CD14-positive monocyte (primary cell): ENCODE results near the gene ACACA. TPM values are rescaled to one million over a fixed set of nuclear protein-coding genes. Genes with fewer than 3 reads are reported as not detected.

ENCODE experiments used
- DNase-seq, 3 donors: peaks; one replicate each; pipeline ENCODE4 v3.0.0-alpha.2; 2011 to 2022
- H2AFZ ChIP-seq: 2 replicates; pipeline ENCODE4 v1.6.0; 2012; ENCODE audit warnings: mild to moderate bottlenecking, low read depth, low read length, inconsistent platforms; ENCODE audit not compliant: insufficient read depth, poor library complexity, severe bottlenecking
- H3K27ac ChIP-seq, 2 donors: 1 replicate in 1 of 2; 2 replicates in 1 of 2; pipeline ENCODE4 v1.5.1; 2012 to 2013; ENCODE audit warnings: low read length in 2 of 2, control low read depth in 1 of 2, inconsistent platforms in 1 of 2, low read depth in 1 of 2, mild to moderate bottlenecking in 1 of 2
- H3K27me3 ChIP-seq, 2 donors: one replicate each; pipeline versions ENCODE4 v1.6.0 to v1.6.1; 2011 to 2013; ENCODE audit warnings: low read length in 2 of 2; ENCODE audit not compliant: control insufficient read depth in 2 of 2, insufficient read depth in 2 of 2
- H3K36me3 ChIP-seq, 2 donors: replicated peaks in 1 of 2; 1 replicate in 1 of 2; 2 replicates in 1 of 2; pipeline versions ENCODE4 v1.5.1 to v1.6.1; 2012 to 2013; ENCODE audit warnings: low read length in 2 of 2, control low read depth in 1 of 2, inconsistent platforms in 1 of 2, mild to moderate bottlenecking in 1 of 2; ENCODE audit not compliant: insufficient read depth in 2 of 2, control insufficient read depth in 1 of 2
- H3K4me1 ChIP-seq, 2 donors: 1 replicate in 1 of 2; 2 replicates in 1 of 2; pipeline versions ENCODE4 v1.5.1 to v1.6.1; 2012 to 2013; ENCODE audit warnings: low read length in 2 of 2, control low read depth in 1 of 2, inconsistent platforms in 1 of 2, mild to moderate bottlenecking in 1 of 2, moderate library complexity in 1 of 2; ENCODE audit not compliant: insufficient read depth in 2 of 2, control insufficient read depth in 1 of 2
- H3K4me2 ChIP-seq: replicated peaks from 2 replicates; pipeline ENCODE3; 2012; ENCODE audit warnings: low read length, moderate library complexity, mild to moderate bottlenecking; ENCODE audit not compliant: poor library complexity, severe bottlenecking; ENCODE audit errors: extremely low read depth
- H3K4me3 ChIP-seq, 3 experiments: fragments of 200-600 bp in 1 of 3; sonication (generic) in 1 of 3; replicated peaks in 1 of 3; 1 replicate in 2 of 3; 2 replicates in 1 of 3; pipeline ENCODE4 v1.5.1; 2011 to 2013; ENCODE audit warnings: low read length in 3 of 3, mild to moderate bottlenecking in 3 of 3, control low read depth in 2 of 3, low read depth in 2 of 3, inconsistent platforms in 1 of 3, moderate library complexity in 1 of 3
- H3K79me2 ChIP-seq: 2 replicates; pipeline ENCODE4 v1.6.0; 2012; ENCODE audit warnings: mild to moderate bottlenecking, control low read depth, inconsistent platforms, low read length, moderate library complexity; ENCODE audit not compliant: insufficient read depth
- H3K9ac ChIP-seq: 2 replicates; pipeline ENCODE4 v1.6.0; 2017; ENCODE audit warnings: low read length, mild to moderate bottlenecking; ENCODE audit not compliant: insufficient read depth, poor library complexity, severe bottlenecking
- H3K9me3 ChIP-seq, 2 donors: replicated peaks in 1 of 2; 1 replicate in 1 of 2; 2 replicates in 1 of 2; pipeline versions ENCODE4 v1.5.1 to v1.6.1; 2012 to 2013; ENCODE audit warnings: low read length in 2 of 2, control low read depth in 1 of 2; ENCODE audit not compliant: control insufficient read depth in 1 of 2, insufficient read depth in 1 of 2
- H4K20me1 ChIP-seq: 2 replicates; pipeline ENCODE4 v1.6.0; 2012; ENCODE audit warnings: mild to moderate bottlenecking, low read length, control low read depth, moderate library complexity; ENCODE audit not compliant: insufficient read depth
- H3K27ac Mint-ChIP-seq, 7 donors: one replicate each; pipeline ENCODE4 v1.8.0; 2020; ENCODE audit warnings: mild to moderate bottlenecking in 7 of 7, mixed read lengths in 7 of 7, moderate library complexity in 6 of 7, inconsistent platforms in 2 of 7
- H3K27me3 Mint-ChIP-seq, 3 donors: one replicate each; pipeline ENCODE4 v1.8.0; 2021 to 2022; ENCODE audit warnings: low read depth in 3 of 3, mild to moderate bottlenecking in 3 of 3, mixed read lengths in 3 of 3, moderate library complexity in 3 of 3, inconsistent platforms in 1 of 3
- H3K36me3 Mint-ChIP-seq, 2 donors: one replicate each; pipeline ENCODE4 v1.8.0; 2020; ENCODE audit warnings: mixed read lengths in 2 of 2, inconsistent platforms in 1 of 2, mild to moderate bottlenecking in 1 of 2
- H3K4me1 Mint-ChIP-seq: one replicate; pipeline ENCODE4 v1.8.0; 2020; ENCODE audit warnings: mild to moderate bottlenecking, mixed read lengths
- H3K4me3 Mint-ChIP-seq, 2 donors: one replicate each; pipeline ENCODE4 v1.8.0; 2020; ENCODE audit warnings: mild to moderate bottlenecking in 2 of 2, mixed read lengths in 2 of 2, moderate library complexity in 1 of 2
- H3K9me3 Mint-ChIP-seq, 7 donors: one replicate each; pipeline ENCODE4 v1.8.0; 2020 to 2022; ENCODE audit warnings: mixed read lengths in 7 of 7, mild to moderate bottlenecking in 6 of 7, moderate library complexity in 6 of 7, inconsistent platforms in 2 of 7
- CTCF ChIP-seq: fragments of 200-600 bp; IDR thresholded peaks from one replicate; pipeline ENCODE4 v1.8.0; 2022; ENCODE audit warnings: antibody characterized with exemption, mild to moderate bottlenecking
- WGBS: methylation state at CpG from one replicate; pipeline ENCODE4 v1.1.5; 2013; ENCODE audit warnings: missing lambda C conversion rate; ENCODE audit not compliant: insufficient coverage; 5-methylcytosine and 5-hydroxymethylcytosine counted together
- intact Hi-C, 2 donors: fragments of 100-400 bp; cut with micrococcal nuclease; formaldehyde crosslinking; loops; one replicate each; pipeline versions ENCODE4 v1.15.0 to v1.15.1; 2023
- polyA plus RNA-seq, 3 donors: library from polyadenylated mRNA; depleted of rRNA in 1 of 3; unstranded in 2 of 3; stranded (reverse) in 1 of 3; fragments of 300-500 nt in 2 of 3; fragments of >200 nt in 1 of 3; fragmentation: Illumina TruSeq in 2 of 3; gene quantifications; 1 replicate in 2 of 3; 2 replicates in 1 of 3; pipeline ENCODE4 v1.2.3, GENCODE V29; 2012 to 2021

The ACACA gene
- polyA plus RNA-seq, 3 donors: 3.5 to 4.6 (median 3.8) TPM

DNA sequence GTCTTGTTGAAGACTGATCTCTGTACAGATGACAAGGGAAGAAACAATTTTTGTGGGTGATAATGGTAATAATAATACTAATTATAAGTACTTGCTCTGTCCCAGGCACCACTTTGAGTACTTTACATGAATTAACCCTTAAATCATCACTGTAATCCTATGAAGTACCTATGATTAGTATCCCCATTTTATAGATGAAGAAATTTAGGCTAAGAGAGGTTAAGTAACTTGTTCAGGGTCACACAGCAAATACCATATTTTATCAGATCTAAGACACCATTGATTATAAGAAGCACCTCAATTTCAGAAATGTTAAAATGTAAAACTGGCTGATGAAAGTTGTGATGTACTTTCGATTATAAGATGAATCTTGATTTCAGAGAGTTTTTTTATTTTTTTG lies 18.6 kb upstream of the ACACA start:
- H3K27me3 ChIP-seq: no peaks in the 10 kb centered on the region
- intact Hi-C loops: no loop called here
- no peaks in the 10 kb centered on the region for H3K9me3 ChIP-seq
- Mint-ChIP-seq H3K9me3 (no peaks in the 10 kb centered on the region), H3K27me3 (no peaks in the 10 kb centered on the region), H3K36me3 (peaks cover 64 to 84% of the 10 kb centered on the region in 2 donors), H3K27ac (no peak overlapping the region), H3K4me3 (no peak overlapping the region), H3K4me1 (no peaks in the 10 kb centered on the region)
- peaks cover 56 to 91% of the 10 kb centered on the region in 2 donors for H3K36me3 ChIP-seq
- DNase-seq: no peak
- peaks cover 8% of the 10 kb centered on the region for H3K79me2 ChIP-seq
- TF ChIP-seq CTCF: no peak
- no peak overlapping the region for H3K27ac ChIP-seq
- H3K4me3 ChIP-seq: no peak overlapping the region
- no peak overlapping the region for H2AFZ ChIP-seq
- peaks cover 8% of the 10 kb centered on the region for H4K20me1 ChIP-seq
- H3K4me2 ChIP-seq: no peak overlapping the region
- no peak overlapping the region for H3K9ac ChIP-seq
- 100% methylated on average over 1 of the region's 1 CpG for WGBS
- no peaks in the 10 kb centered on the region for H3K4me1 ChIP-seq

GRCh38 chr17:37422971-37423625 lies 16.5 kb upstream of the ACACA start:
- no peak overlapping the region for H3K27ac Mint-ChIP-seq
- H3K36me3 Mint-ChIP-seq: peaks cover 59 to 84% of the 10 kb centered on the region in 2 donors
- no CpG with 5 or more reads among the region's 4 CpGs for WGBS

More at GRCh38 chr17:37422971-37423625, 16.5 kb upstream of the ACACA start:
- Mint-ChIP-seq H3K4me3 (no peak overlapping the region), H3K9me3 (no peaks in the 10 kb centered on the region), H3K27me3 (no peaks in the 10 kb centered on the region), H3K4me1 (no peaks in the 10 kb centered on the region)
- no peak overlapping the region for H3K4me2 ChIP-seq
- no peak for DNase-seq
- no peaks in the 10 kb centered on the region for H4K20me1 ChIP-seq
- no peak for TF ChIP-seq CTCF
- H3K9me3 ChIP-seq: no peaks in the 10 kb centered on the region
- peaks cover 17% of the 10 kb centered on the region for H3K79me2 ChIP-seq
- no peaks in the 10 kb centered on the region for H3K27me3 ChIP-seq
- no peaks in the 10 kb centered on the region for H3K4me1 ChIP-seq
- no peak overlapping the region for H3K9ac ChIP-seq
- H3K4me3 ChIP-seq: no peak overlapping the region
- intact Hi-C loops: no loop called here
- H2AFZ ChIP-seq: no peak overlapping the region
- no peak overlapping the region for H3K27ac ChIP-seq
- H3K36me3 ChIP-seq: peaks cover 51 to 91% of the 10 kb centered on the region in 2 donors
